SHP77 treated with DMSO at 0.1 percent for 48 hours (cell line): ENCODE results near the gene C3orf20.
"Not testable (repeated sequence)": the region's sequence is repeated elsewhere in the genome, so short reads cannot be mapped to it uniquely, and the experiment has no call there.

Experiments used
- DNase-seq: peaks from one replicate; lab custom pipeline; 2025; lab: John Stamatoyannopoulos, UW

The C3orf20 gene

DNA sequence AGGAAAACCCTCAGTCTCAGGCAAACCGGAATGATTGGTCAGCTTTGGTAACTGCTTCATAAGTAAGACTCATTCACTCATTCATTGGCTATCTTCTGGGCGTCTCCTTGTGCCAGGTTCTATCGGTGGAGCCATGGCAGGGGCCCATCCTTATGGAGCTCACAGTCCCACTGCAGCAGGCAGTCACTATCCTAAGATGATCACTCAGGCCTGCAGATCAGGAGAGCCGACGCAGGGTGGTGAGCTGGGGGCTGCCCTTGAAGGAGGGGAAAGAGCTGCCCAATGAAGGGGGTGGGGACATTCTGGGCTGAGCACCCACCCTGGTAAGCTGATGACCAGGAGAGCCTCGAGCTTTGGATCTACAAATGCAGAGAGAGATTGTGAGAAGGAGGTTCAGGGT is 123.3 kb downstream of the C3orf20 start:
- DNase-seq, result no peak

DNA sequence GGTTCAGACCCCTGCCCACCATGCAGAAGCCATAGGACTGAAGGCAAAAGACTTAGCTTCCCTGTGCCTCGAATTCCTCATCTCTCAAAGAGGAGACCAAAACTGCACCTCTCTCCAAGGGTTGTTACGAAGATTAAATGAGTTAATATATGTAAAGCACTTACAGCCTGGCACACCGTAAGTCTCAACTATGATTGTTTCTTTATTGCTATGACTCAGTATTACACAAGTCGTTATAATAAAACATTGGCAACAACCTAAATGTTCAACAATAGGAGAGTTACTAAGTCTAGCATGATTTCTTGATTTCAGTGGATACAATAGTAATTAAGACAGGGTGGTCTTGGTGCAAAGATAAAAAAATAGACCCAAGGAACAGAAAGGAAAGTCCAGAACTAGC is 124.2 kb downstream of the C3orf20 start:
- DNase-seq, result no peak

DNA sequence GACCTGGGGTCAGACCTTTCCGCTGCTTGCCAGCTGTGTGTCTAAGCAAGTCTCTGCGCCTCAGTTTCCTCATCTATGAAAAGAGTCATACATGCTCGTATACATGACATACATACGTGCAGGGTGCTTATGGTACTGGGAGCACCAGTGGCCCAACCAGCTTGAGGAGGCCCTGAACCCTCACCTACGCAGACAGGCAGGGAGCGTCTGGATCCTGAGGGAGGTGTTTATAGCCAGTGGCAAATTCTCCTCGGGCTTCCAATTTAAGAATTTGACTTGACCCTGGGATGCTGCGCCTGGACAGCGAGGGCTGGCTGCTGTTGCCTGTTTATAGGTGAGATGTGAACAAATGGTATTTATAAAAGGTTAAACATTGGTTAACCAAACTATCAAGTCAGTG is 126.1 kb downstream of the C3orf20 start:
- no peak for DNase-seq

DNA sequence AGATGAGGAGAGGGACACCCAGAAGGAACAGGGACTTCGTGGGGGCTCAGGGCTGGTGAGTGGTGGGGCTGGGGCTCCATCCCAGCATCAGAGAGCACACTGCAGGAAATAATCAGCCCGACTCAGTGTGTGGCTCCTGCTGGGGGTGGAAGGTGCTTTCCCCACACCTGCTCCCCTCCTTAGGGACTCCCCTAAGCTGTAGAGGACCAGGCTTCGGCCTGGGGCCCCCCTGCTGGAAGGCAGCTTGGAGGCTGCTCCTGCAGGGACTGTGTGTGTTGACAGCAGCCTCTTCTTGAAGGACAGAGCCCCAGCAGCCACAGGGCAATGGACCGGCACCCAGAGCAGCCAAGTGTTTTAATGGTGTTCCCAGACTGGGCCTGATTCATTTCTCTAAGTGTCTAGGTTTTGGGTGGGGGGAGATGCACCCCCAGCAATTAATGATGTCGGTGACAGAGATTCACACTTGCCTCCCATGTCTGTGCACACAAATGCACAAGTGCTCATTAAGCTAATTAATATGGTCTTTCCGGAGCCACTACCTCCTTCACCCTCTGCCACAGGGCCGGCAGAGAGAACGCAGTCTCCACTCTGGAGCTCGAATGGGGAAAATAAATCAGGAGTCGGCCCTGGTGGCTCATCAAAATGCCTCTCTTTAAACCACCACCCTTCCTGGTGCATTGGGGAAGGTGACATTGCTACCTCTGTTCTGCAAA is 126.9 kb downstream of the C3orf20 start:
- DNase-seq, result no peak

DNA sequence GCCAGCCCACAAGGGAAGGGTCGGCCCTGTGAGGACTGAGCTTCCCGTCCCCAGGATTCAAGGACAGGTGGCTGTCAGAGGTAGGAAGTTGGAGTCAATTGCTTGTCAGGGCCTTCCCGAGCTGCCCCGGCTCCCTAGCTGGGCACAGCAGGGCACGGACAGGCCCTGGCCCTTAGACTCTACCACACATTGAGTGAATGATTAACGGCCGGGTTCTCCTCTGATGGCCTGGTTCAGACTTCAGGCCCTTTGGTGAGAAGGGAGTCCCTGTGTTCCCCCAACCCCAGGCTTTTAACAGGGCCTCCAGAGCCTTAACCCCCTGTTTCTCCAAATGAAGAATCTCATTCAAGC is 127.4 kb downstream of the C3orf20 start:
- no peak for DNase-seq

DNA sequence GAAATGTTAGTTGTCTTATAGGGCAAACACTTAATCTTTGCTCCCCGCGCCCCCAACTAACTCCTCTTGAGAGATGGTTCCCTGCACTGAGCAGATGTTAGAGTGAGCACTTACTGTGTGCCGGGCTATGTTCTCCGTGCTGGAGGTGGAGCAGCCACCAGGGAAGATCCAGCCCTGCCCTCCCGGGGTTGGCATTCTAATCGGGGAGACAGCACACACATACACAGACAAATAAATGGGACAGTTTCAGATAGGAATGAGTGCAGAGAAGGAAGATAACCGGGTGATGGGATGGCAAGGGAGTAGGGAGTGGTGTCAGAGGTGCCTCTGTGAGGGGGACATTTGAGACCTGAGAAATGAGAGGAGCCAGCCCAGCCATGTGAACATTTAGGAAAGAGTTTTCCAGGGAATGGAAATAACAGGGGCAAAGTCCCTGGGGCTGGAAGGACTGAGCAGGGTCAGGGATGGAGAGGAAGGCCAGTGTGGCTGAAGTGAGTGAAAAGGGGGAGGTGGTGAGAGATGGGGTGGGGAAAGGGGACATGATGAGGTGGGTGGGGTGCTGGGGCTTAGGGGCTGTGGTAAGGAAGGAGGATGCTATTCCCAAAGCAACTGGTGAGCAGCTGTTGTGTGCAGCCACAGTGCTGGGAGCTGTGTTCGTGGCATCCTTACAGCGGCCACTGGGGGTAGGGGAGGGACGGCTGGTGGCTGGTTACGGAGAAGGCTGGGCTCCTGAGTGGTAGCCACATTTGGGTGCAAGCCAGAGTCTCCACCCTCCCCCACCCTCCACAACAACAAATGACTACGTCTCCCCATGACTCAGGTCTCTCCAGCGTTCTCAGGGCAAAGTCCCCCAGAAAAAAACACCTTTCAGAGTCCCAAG is 128.4 kb downstream of the C3orf20 start:
- no peak for DNase-seq

DNA sequence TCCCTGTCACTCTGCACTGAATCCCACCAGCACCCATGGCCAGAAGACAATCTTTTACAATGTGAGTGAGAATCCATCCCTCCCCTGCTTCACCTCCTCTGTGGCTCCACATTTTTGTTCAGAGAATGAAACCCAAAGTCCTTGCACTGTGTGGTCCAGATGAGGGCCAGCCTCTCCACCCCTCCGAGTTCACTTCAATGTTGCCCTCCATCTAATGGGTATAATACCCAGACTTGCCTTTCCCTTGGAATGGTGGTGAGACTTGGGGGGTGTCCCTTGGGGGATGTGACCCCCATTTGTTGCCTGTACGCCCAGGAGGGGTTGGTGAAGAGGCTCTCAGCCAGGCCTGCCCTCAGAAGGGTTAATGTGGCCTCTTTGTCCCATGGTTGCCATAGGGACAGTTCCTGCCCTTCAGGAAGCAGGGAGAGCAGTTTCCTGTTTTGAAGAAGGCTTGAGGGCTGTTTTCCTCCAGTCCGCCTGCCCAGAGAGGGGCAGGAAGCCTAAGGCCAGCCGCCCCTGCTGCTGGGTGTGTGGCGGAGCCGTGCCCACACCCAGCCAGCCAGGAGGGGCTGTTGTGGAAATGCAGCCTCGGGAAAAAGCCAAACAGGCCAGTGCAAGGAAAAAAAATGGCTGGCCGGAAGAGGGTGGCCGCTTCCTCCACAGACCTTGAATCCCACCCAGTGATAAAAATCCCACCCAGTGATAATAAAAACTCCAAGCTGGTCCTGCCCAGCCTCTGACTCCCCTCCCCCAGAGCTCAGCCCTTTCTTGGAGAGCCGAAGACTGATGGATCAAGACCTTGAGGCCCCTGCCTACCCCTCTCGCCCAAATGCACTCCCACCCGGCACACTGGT is 129.3 kb downstream of the C3orf20 start:
- DNase-seq, result no peak

DNA sequence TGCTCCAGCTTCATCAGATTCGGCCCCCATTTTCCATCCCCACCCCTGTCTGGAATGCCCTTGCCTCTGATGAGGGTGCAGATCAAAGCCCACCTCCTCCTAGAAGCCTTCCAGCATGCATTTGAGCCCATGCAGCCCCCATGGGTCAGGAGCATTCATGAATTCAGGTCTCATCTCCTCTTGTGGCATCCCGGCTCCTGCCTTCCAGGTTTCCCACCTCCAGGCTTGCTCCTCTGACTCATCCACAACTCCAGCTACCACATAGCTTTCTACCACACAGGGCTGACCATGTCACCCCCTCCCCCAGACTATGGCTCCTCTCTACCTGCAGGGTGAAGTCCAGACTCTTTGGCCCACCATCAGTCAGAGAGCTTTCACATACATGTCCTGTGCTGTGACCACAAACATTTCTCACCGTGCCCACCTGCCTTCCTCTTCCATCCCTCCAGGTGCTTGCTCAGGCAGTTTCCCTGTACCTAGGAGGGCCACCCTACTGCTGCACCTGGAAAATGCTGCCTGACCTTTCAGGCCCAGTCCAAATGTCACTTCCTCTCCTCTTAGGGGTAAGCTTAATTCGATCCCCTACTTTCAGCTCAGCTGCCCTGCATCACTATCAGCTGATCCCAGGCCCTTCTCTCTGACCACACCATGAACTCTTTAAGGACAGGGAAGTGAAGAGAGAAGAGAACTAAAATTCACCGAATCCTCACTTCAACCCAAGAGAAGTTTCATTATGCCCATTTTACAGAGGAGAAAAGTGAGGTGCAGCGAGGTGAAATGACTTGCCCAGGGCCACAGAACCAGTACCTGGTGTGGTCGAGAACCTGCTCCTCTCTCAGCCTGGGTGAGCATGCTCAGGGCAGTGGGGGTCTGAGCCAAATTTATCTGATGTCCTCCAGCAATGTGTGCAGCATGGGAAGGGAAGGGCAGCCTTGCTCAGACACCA is 130.2 kb downstream of the C3orf20 start:
- DNase-seq, result no peak

DNA sequence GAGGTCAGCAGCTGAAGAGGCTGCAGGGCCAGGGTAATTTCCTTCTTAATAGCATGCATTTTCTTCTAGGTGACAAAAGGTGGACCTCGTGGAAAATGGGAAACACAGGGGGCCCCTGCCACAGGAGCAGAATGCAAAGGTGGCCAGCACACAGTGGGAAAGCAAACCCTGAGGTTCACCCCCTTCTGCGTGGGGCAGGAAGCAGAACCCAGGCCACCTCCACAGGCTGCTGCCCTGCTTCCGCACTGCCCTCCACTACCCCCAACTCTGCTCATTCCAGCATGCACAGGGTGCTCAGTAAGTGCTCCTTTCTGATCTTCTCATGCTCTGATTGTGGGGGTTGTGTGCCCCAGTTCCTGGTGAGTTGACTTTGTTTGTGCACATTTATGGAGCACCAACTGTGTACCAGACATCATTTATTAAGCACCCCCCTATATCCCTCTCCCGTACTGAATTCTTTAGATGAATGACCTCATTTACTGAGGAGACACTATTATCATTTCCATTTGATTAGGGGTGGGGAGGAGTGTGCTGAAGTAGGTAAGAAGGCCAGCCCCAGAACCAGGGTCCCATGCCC is 131.1 kb downstream of the C3orf20 start:
- no peak for DNase-seq

DNA sequence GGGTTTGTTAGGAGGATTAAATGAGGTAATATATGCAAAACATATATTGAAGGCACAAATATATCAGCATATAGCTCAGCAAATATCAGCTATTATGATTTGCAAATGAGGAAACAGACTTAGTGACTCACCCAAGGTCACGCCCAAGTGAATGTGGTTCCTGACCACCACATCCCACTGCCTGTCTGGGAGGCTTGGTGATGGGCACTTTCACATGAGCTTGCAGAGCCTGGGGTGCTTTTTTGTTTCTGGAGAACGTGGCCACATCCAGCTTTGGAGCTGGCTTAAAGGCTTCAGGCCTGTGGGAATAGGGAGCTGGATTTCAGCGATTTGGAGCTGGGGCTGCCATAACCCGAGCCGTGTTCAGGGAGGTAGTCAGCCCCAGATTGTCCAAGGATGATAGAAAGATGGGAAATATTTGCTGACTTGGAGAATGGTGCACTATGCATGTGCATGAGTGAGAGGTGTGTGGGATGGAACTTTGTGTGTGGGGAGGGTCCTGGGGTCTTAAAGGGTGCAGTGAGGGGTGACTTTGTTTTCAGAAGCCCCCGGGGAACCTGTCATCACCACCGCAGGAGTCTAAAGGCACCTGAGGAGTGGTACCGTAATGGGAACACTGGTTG is 131.8 kb downstream of the C3orf20 start:
- DNase-seq, result no peak

DNA sequence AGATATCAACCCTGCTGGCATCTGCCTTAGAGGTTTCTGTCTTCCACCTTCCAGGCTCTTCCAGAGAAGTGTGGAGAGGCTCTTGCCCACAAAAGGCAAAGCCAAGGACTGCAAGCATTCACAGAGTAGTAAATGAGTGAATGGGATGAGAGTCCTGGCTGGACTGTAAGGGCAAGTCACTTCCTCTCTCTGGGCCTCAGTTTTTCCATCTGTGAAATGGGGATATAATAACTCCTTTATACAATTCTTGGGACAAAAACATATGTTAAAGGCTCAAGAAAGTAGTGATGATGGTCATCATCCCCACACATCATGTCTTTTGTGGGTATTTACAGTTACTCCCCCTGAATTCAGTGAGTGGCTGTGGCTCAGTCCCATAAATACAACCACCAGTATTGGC is 133.1 kb downstream of the C3orf20 start:
- DNase-seq, result no peak

DNA sequence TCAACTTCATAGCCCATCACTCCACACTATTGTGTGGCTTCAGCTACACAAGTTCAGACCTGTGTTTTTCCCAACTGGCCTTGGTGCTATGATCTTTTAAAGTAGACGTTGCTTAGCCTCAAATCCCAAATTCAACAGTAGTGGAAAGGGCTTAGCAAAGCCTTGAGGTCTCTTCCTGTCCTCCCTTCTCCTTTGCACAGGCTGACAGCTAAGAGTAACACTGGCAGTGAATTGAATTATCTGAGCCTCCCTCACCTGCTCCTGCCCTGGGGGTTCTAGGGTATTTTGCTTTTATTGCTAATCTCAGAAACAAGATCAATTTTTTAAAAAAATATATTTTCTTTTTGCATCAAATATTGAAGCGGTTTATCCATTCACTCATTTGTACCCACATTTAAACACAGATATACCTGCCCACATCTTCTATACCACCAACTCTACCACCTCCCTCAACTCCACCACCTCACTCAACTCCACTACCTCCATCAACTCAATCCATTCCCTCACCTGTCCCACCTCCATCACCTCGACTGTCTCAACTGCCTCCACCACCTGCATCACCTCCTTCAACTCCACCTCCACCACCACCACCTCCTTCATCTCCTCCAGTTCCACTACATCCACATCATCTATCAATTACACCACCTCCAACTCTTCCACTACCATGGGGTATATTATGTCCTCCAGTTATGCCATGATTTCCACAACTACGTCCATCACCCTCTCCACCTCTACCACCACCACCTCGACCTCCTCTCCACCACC is 133.7 kb downstream of the C3orf20 start:
- no peak for DNase-seq

DNA sequence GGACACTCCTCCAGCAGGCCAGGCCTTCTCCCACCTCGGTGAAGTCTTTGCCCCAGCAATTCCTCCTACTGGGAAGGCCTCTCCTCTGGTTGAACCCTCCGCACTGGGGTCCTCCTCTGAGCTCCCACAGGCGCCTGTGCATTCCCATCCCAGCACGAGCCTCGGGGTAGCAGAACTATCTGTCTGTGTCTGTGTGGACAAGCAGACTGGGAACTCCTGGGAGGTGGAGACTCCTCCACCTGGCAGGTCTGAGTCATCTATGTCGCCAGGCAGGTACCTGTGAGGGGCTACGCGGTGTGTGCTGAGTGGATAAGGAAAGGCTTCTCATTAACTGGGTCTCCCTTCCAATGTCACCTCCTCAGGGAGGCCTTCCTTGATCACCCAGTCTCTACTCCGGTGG is 134.7 kb downstream of the C3orf20 start:
- DNase-seq, result not testable (repeated sequence)

DNA sequence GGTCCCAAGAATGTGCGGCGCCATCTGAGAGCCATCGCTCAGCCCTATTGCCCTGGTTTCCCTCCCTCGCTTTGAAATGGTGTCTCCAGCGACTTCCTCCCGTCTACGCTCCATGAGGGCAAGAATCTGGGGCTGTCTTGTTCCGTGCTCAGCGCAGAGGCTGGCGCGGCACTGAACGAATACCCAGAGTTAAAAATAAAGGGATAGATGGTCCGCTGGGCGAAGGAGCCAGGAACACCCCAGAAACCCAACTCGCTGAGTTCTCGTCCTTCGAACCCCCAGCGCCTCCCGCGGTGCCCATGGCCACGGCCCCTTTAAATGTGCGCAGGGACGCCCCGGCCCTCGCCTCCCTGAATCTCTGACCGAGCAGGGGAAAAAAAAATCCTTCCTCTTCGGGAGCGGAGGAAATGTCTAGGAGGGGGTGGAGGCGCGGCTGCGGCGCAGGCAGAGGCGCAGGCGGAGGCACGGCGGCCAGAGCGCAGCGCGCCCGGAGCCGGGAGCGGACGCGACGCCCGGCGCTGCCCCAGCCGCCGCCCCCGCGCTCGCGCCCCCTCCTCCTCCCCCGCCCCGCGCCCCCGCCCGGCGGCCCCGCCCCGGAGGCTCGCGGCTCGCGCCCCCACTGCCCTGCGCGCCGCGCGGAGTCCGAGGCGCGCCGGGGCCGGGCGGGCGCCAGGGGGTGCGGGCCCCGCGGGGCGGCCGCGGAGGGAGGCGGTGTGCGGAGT is 135.3 kb downstream of the C3orf20 start:
- DNase-seq, result no peak

DNA sequence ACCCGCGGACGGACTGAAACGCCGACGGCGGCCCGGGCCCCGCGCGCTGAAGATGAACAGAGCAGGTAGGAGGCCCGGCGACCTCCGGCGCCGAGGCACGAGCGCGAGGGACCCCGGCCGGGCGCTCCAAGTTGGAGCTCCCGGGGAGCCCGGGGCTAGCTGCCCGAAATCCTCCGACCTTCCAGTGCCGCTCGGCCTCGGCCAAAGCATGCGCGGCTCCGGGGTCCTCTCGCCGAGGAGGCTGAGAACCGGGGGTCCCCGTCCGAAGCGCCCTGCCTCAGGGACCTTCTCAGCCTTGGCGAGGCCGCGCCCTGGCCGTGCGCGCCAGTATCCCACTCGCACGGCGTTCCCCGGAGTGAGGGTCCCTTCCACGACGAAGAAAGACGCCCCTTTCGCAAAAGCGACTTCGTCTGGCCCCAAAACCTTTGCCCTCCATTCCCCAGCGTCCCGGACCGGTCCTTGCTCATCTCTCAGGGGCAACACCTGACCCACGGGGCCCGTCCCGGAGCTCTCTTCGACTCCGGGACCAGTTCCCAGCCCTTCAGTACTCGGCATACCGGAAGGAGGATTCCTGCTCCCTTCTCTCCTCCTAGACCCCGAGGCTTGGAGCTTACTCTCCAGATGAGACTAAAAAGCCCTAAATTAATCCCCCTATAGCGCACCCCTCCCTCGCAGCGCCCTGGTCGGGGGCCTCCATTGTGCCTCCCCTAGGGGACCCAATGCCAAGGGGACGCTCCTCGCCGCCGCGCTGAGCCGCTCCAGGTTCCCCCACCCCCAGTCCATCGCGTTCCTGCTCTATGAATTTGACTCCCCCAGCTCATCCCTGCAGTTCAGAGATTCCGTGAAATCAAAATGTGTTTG is 136.1 kb downstream of the C3orf20 start:
- DNase-seq, result no peak

DNA sequence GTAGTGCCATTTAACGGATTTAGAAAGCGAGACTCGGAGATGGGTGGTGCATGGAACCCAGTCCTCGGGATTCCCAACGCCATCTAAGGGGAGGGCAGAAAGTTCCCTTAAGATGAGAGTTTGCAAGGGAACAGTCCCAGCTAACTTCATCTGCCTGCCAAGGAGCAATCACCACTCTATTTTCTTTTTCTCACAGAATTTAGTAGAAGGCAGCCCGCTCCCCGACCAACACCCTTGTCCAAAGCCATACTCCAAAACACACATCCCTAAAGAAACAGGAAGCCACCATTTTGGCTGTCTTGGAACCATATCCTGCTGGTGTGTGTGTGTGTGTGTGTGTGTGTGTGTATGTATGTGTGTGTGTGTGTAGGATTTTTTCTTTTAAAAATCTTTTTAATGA is 136.7 kb downstream of the C3orf20 start:
- no peak for DNase-seq

DNA sequence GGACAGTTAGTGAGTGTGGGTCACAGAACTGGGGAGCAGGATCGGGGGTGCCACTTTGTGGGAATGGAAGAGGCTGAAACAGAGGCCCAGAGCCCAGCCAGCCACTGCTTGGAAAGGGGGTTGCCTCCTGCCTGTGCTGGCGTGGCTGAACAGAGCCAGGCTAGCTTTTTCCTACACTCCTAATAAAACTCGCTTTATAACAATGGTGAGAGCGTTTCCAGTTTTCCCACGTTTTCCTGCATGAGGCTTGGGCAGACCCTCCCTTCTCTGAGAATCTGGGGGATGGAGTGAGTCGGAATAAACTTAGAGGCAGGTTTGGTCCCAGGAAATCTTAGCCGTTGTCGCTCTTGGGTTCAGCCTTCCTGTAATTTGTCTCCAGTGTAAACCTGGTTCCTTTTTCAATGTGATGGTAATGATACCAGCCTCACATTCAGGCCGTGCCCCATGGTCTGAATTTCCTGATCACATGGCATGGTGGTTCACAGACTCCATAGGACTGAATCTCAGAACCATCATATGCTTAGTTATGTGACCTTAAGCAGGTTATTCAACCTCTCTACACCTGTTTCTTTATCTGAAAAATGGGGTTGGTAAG is 137.4 kb downstream of the C3orf20 start:
- DNase-seq, result no peak

DNA sequence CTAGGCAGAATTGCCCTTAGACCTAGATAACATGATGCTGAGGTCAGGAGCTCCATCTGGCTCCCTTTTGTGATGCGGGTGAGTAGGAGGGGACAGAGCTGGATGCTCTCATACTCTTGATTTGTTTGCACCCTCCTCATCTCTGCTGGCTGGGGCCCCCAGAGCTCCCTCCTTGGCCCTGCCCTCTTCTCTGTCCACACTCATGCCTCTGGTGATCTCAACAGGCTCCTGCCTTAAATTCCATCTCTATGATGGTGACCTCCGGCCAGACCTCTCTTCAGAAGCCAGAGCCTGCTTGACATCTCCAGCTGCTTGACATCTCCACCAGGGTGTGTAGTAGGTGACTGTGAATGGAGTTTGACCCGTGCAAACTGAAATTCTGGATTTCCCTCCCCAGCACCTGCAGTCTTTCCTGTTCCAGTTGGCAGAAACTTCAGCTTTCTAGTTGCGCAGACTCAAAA is 139.5 kb downstream of the C3orf20 start:
- no peak for DNase-seq
